Osteocyte (in vitro differentiated cells): ENCODE measurements around the gene FAM193A. TPM values are rescaled to one million over a fixed set of nuclear protein-coding genes. Genes with fewer than 3 reads are reported as not detected.

ENCODE experiments used
- DNase-seq: peaks from one replicate; pipeline ENCODE4 v3.0.0; 2021; ENCODE audit warnings: mixed read lengths; ENCODE audit not compliant: unreplicated experiment; ENCODE audit errors: extremely low spot score
- H3K27ac Mint-ChIP-seq: one replicate; pipeline ENCODE4 v1.8.0; 2021; ENCODE audit warnings: mild to moderate bottlenecking, mixed read lengths; ENCODE audit not compliant: unreplicated experiment
- H3K27me3 Mint-ChIP-seq: one replicate; pipeline ENCODE4 v1.8.0; 2021; ENCODE audit warnings: mixed read lengths; ENCODE audit not compliant: unreplicated experiment
- H3K36me3 Mint-ChIP-seq: one replicate; pipeline ENCODE4 v1.8.0; 2021; ENCODE audit warnings: mixed read lengths; ENCODE audit not compliant: unreplicated experiment
- H3K4me1 Mint-ChIP-seq: one replicate; pipeline ENCODE4 v1.8.0; 2021; ENCODE audit warnings: mixed read lengths; ENCODE audit not compliant: unreplicated experiment
- H3K4me3 Mint-ChIP-seq: one replicate; pipeline ENCODE4 v1.8.0; 2021; ENCODE audit warnings: mild to moderate bottlenecking, moderate library complexity, mixed read lengths; ENCODE audit not compliant: unreplicated experiment
- H3K9me3 Mint-ChIP-seq: one replicate; pipeline ENCODE4 v1.8.0; 2021; ENCODE audit warnings: mixed read lengths; ENCODE audit not compliant: unreplicated experiment
- CTCF ChIP-seq: fragments of 200-600 bp; sonication (generic); IDR thresholded peaks from 2 replicates; pipeline ENCODE4 v1.5.0; 2021; ENCODE audit warnings: antibody characterized with exemption, mild to moderate bottlenecking, moderate library complexity
- total RNA-seq: library from RNA; stranded (reverse); gene quantifications from 2 replicates; pipeline ENCODE4 v1.2.1, GENCODE V29; 2021

Gene FAM193A
- total RNA-seq, 1 donor from 2014 or later = 35.3 TPM

- H3K27ac Mint-ChIP-seq = peak overlapping the region; percentile 39
- peaks cover 20% of the 10 kb centered on the region for H3K36me3 Mint-ChIP-seq
- H3K4me1 Mint-ChIP-seq = peaks cover 12% of the 10 kb centered on the region
- H3K4me3 Mint-ChIP-seq = no peak overlapping the region
- H3K9me3 Mint-ChIP-seq = peaks cover 2% of the 10 kb centered on the region
- no peaks in the 10 kb centered on the region for H3K27me3 Mint-ChIP-seq
- TF ChIP-seq CTCF = no peak
- DNase-seq = no peak
Measured at GRCh38 chr4:2741626-2742025, 205.2 kb downstream of the FAM193A start.

GRCh38 chr4:2742081-2742822 lies 205.8 kb downstream of the FAM193A start:
- DNase-seq = no peak
- Mint-ChIP-seq H3K27ac (no peak overlapping the region), H3K36me3 (peaks cover 20% of the 10 kb centered on the region), H3K4me1 (peaks cover 16% of the 10 kb centered on the region), H3K27me3 (no peaks in the 10 kb centered on the region), H3K4me3 (no peak overlapping the region), H3K9me3 (no peaks in the 10 kb centered on the region)
- no peak for TF ChIP-seq CTCF

- H3K36me3 Mint-ChIP-seq = peaks cover 26% of the 10 kb centered on the region
- no peak overlapping the region for H3K27ac Mint-ChIP-seq
- DNase-seq = no peak
Measured at GRCh38 chr4:2742823-2743517, 206.5 kb downstream of the FAM193A start.

GRCh38 chr4:2743518-2744445 lies 207.3 kb downstream of the FAM193A start:
- peaks cover 26% of the 10 kb centered on the region for H3K36me3 Mint-ChIP-seq
- peaks cover 24% of the 10 kb centered on the region for H3K4me1 Mint-ChIP-seq
- no peaks in the 10 kb centered on the region for H3K9me3 Mint-ChIP-seq
- no peaks in the 10 kb centered on the region for H3K27me3 Mint-ChIP-seq
- DNase-seq = no peak
- H3K27ac Mint-ChIP-seq = no peak overlapping the region
- H3K4me3 Mint-ChIP-seq = no peak overlapping the region
- no peak for TF ChIP-seq CTCF

More at GRCh38 chr4:2742823-2743517, 206.5 kb downstream of the FAM193A start:
- Mint-ChIP-seq H3K4me1 (peaks cover 24% of the 10 kb centered on the region), H3K4me3 (no peak overlapping the region), H3K27me3 (no peaks in the 10 kb centered on the region), H3K9me3 (no peaks in the 10 kb centered on the region)
- no peak for TF ChIP-seq CTCF
